Left cardiac atrium (tissue), 4 donors: Measurements from ENCODE around the gene DOCK10. TPM values are rescaled to one million over a fixed set of nuclear protein-coding genes. Genes with fewer than 3 reads are reported as not detected.

Source experiments
- ATAC-seq, 2 donors: fragments of 200-7000 bp; cut with Tn5 transposase; one replicate each; pipeline ENCODE4 v1.9.1; 2020; ENCODE audit warnings: mild to moderate bottlenecking in 2 of 2, moderate library complexity in 2 of 2
- DNase-seq: peaks from one replicate; pipeline ENCODE4 v3.0.0-alpha.2; 2020
- intact Hi-C, 2 donors: fragments of 100-400 bp; cut with DNase I; formaldehyde crosslinking; loops; one replicate each; pipeline versions ENCODE4 v1.14.1 to v1.15.1; 2022 to 2023
- long read RNA-seq: library from polyadenylated mRNA; unstranded; transcript quantifications from one replicate; pipeline ENCODE4 v2.0.0, GENCODE V29; 2021
- total RNA-seq, 2 donors: library from RNA; stranded (reverse); fragmentation: NEBNext Ultra II Directional; extraction: Animal tissue kit (Norgen Biotek cat#: 25700); gene quantifications; one replicate each; pipeline ENCODE4 v1.2.1, GENCODE V29; 2021
- donor health status: DM: no; HTN: yes; CAD: no.
- donor health status: DM: no; HTN: yes; CAD: no; lungs with severe emphysema.
- donor health status: DM: yes; HTN: yes; CAD: no.
- donor health status: Dilated cardiomyopathy.

DOCK10 gene
- total RNA-seq = 1 to 10 TPM; 4.2 to 5.0 TPM
- long read RNA-seq = 0 reads

- peak; percentile 22 for DNase-seq
- intact Hi-C loops = no loop called here
- ATAC-seq = peak; percentile 60 to 67
Measured at GRCh38 chr2:225041851-225042799, at the start of gene DOCK10. DOCK10 (minus strand) TSS chr2:225042468; CDS start chr2:225042374, 94 bp downstream.

GRCh38 chr2:225091336-225091735 is 49.1 kb upstream of the DOCK10 start:
- no peak for DNase-seq
- intact Hi-C loops = no loop called here

GRCh38 chr2:225090746-225091145 is 48.5 kb upstream of the DOCK10 start:
- ATAC-seq (no peak), DNase-seq (no peak)
- intact Hi-C loops = no loop called here

More at GRCh38 chr2:225091336-225091735, 49.1 kb upstream of the DOCK10 start:
- ATAC-seq = no peak

GRCh38 chr2:225086915-225087314 is 44.6 kb upstream of the DOCK10 start:
- intact Hi-C loops = no loop called here
- ATAC-seq (no peak), DNase-seq (no peak)

- DNase-seq (no peak), ATAC-seq (no peak)
- intact Hi-C loops = no loop called here
Measured at GRCh38 chr2:225086439-225086838, 44.2 kb upstream of the DOCK10 start.

- no peak for DNase-seq
- intact Hi-C loops = no loop called here
- ATAC-seq = no peak
Measured at GRCh38 chr2:225083276-225083675, 41.0 kb upstream of the DOCK10 start.

GRCh38 chr2:225076125-225076524 is 33.9 kb upstream of the DOCK10 start:
- intact Hi-C loops = no loop called here
- ATAC-seq = no peak
- no peak for DNase-seq

- DNase-seq (no peak), ATAC-seq (no peak)
- intact Hi-C loops = no loop called here
Measured at GRCh38 chr2:225074919-225075681, 32.8 kb upstream of the DOCK10 start.

- intact Hi-C loops = no loop called here
- DNase-seq = no peak
- ATAC-seq = no peak
Measured at GRCh38 chr2:225074366-225074765, 32.1 kb upstream of the DOCK10 start.

GRCh38 chr2:225073198-225073597 is 30.9 kb upstream of the DOCK10 start:
- DNase-seq = no peak

GRCh38 chr2:225072444-225072843 is 30.2 kb upstream of the DOCK10 start:
- no peak for DNase-seq
- ATAC-seq = no peak

More at GRCh38 chr2:225073198-225073597, 30.9 kb upstream of the DOCK10 start:
- ATAC-seq = no peak
- intact Hi-C loops = no loop called here

GRCh38 chr2:225070811-225071210 is 28.5 kb upstream of the DOCK10 start:
- ATAC-seq = no peak
- DNase-seq = no peak
- intact Hi-C loops = no loop called here

More at GRCh38 chr2:225072444-225072843, 30.2 kb upstream of the DOCK10 start:
- intact Hi-C loops = no loop called here

GRCh38 chr2:225069966-225070365 is 27.7 kb upstream of the DOCK10 start:
- intact Hi-C loops = no loop called here
- no peak for ATAC-seq
- DNase-seq = no peak

- ATAC-seq (no peak), DNase-seq (no peak)
- intact Hi-C loops = no loop called here
Measured at GRCh38 chr2:225069477-225069876, 27.2 kb upstream of the DOCK10 start.

GRCh38 chr2:225065882-225066281 is 23.6 kb upstream of the DOCK10 start:
- DNase-seq (no peak), ATAC-seq (no peak)
- intact Hi-C loops = no loop called here

GRCh38 chr2:225064928-225065327 is 22.7 kb upstream of the DOCK10 start:
- ATAC-seq = no peak
- intact Hi-C loops = no loop called here
- DNase-seq = no peak

- intact Hi-C loops = no loop called here
- DNase-seq (no peak), ATAC-seq (no peak)
Measured at GRCh38 chr2:225064362-225064761, 22.1 kb upstream of the DOCK10 start.

- DNase-seq (no peak), ATAC-seq (no peak)
- intact Hi-C loops = no loop called here
Measured at GRCh38 chr2:225056330-225057073, 14.2 kb upstream of the DOCK10 start.

- no peak for DNase-seq
- ATAC-seq = no peak
- intact Hi-C loops = no loop called here
Measured at GRCh38 chr2:225055714-225056113, 13.4 kb upstream of the DOCK10 start.
